T-cell (primary cell): ENCODE measurements around the gene DIPK1B. TPM values are rescaled to one million over a fixed set of nuclear protein-coding genes. Genes with fewer than 3 reads are reported as not detected.

Experiments used
- ATAC-seq, 4 experiments: fragments of 200-7000 bp in 3 of 4; fragments of 150-1000 bp in 1 of 4; cut with Tn5 transposase; replicated peaks in 1 of 4; 1 replicate in 3 of 4; 2 replicates in 1 of 4; pipeline ENCODE4 v1.10.0; 2021; ENCODE audit warnings: moderate library complexity in 3 of 4, mild to moderate bottlenecking in 2 of 4, moderate number of reproducible peaks in 1 of 4
- CTCF ChIA-PET, 2 donors: fragments of 300-600 bp; sonication (Branson Sonifier 250); formaldehyde crosslinking; loops; one replicate each; lab custom pipeline; 2022; ENCODE audit warnings: antibody characterized with exemption in 2 of 2; lab: Charles Lee
- POLR2A ChIA-PET, 2 donors: fragments of 300-600 bp; sonication (Branson Sonifier 250); formaldehyde crosslinking; loops; one replicate each; lab custom pipeline; 2022; ENCODE audit warnings: antibody characterized with exemption in 2 of 2; lab: Charles Lee
- DNase-seq, 35 experiments: peaks; one replicate each; pipeline versions ENCODE4 v3.0.0 to v3.0.0-alpha.2; 2013 to 2023
- H3K27ac ChIP-seq: one replicate; pipeline ENCODE4 v1.5.1; 2013; ENCODE audit warnings: low read length
- H3K27me3 ChIP-seq, 2 experiments: replicated peaks in 1 of 2; 1 replicate in 1 of 2; 2 replicates in 1 of 2; pipeline versions ENCODE4 v1.6.1 to v1.7.0; 2013; ENCODE audit warnings: low read length in 1 of 2, mixed read lengths in 1 of 2; ENCODE audit not compliant: control insufficient read depth in 2 of 2, insufficient read depth in 2 of 2; ENCODE audit errors: extremely low read depth in 1 of 2
- H3K36me3 ChIP-seq, 2 donors: 1 replicate in 1 of 2; 2 replicates in 1 of 2; pipeline versions ENCODE4 v1.6.1 to v1.7.0; 2013; ENCODE audit warnings: low read length in 1 of 2; ENCODE audit not compliant: control insufficient read depth in 2 of 2, insufficient read depth in 1 of 2; ENCODE audit errors: extremely low read depth in 1 of 2
- H3K4me1 ChIP-seq, 2 experiments: 1 replicate in 1 of 2; 2 replicates in 1 of 2; pipeline versions ENCODE4 v1.6.1 to v1.7.0; 2013; ENCODE audit warnings: low read length in 2 of 2, mixed read lengths in 1 of 2; ENCODE audit not compliant: insufficient read depth in 2 of 2, control insufficient read depth in 1 of 2; ENCODE audit errors: extremely low read depth in 1 of 2
- H3K4me3 ChIP-seq, 2 donors: 1 replicate in 1 of 2; 2 replicates in 1 of 2; pipeline versions ENCODE4 v1.5.1 to v1.7.0; 2013; ENCODE audit warnings: mild to moderate bottlenecking in 2 of 2, low read length in 1 of 2, moderate library complexity in 1 of 2; ENCODE audit not compliant: control insufficient read depth in 1 of 2; ENCODE audit errors: extremely low read depth in 1 of 2
- H3K9me3 ChIP-seq: 2 replicates; pipeline ENCODE4 v1.7.0; 2013
- H3K27ac Mint-ChIP-seq, 2 donors: one replicate each; pipeline ENCODE4 v1.8.0; 2020 to 2021; ENCODE audit warnings: mild to moderate bottlenecking in 2 of 2, mixed read lengths in 2 of 2
- H3K27me3 Mint-ChIP-seq, 2 donors: one replicate each; pipeline ENCODE4 v1.8.0; 2021 to 2022; ENCODE audit warnings: mixed read lengths in 2 of 2
- H3K36me3 Mint-ChIP-seq: one replicate; pipeline ENCODE4 v1.8.0; 2021; ENCODE audit warnings: mixed read lengths
- H3K4me1 Mint-ChIP-seq, 3 donors: one replicate each; pipeline ENCODE4 v1.8.0; 2020 to 2022; ENCODE audit warnings: mixed read lengths in 3 of 3, mild to moderate bottlenecking in 1 of 3
- H3K4me3 Mint-ChIP-seq, 3 donors: one replicate each; pipeline ENCODE4 v1.8.0; 2020 to 2022; ENCODE audit warnings: mild to moderate bottlenecking in 3 of 3, mixed read lengths in 3 of 3, moderate library complexity in 3 of 3
- H3K9me3 Mint-ChIP-seq, 3 donors: one replicate each; pipeline ENCODE4 v1.8.0; 2020 to 2022; ENCODE audit warnings: mixed read lengths in 3 of 3
- WGBS: methylation state at CpG from one replicate; pipeline ENCODE4 v1.1.5; 2013; ENCODE audit warnings: missing lambda C conversion rate; ENCODE audit not compliant: insufficient coverage; 5-methylcytosine and 5-hydroxymethylcytosine counted together
- total RNA-seq, 35 experiments: library from RNA in 6 of 35; stranded (reverse) in 6 of 35; fragments of 120-200 nt in 1 of 35; gene quantifications; one replicate each; pipeline versions ENCODE4 v1.2.1 to v1.2.4 and lab custom pipeline; 2013 to 2026

Gene DIPK1B
- total RNA-seq, 5 donors from 2014 or later (not counting 1 experiment from before 2014, with no cell fraction given): 0.25 to 2.1 (median 0.77) TPM

- ChIA-PET CTCF (interaction anchor here in 1 of 2 donors (1.1 kb wide), 1 partner anchor 27 kb away, joined by 4 read pairs; no protein-coding TSS in a partner anchor), POLR2A (no interaction called here)
- no peak overlapping the region for H3K27ac ChIP-seq
- no peak overlapping the region for H3K4me3 ChIP-seq
- Mint-ChIP-seq H3K27ac (no peak overlapping the region), H3K9me3 (no peaks in the 10 kb centered on the region), H3K27me3 (peaks cover 0 to 2% of the 10 kb centered on the region in 2 donors), H3K36me3 (no peaks in the 10 kb centered on the region), H3K4me3 (no peak overlapping the region), H3K4me1 (no peaks in the 10 kb centered on the region)
- H3K4me1 ChIP-seq: peaks cover 0 to 5% of the 10 kb centered on the region in 2 experiments
- H3K9me3 ChIP-seq: no peaks in the 10 kb centered on the region
- no peaks in the 10 kb centered on the region for H3K36me3 ChIP-seq
- peaks cover 0 to 43% of the 10 kb centered on the region in 2 experiments for H3K27me3 ChIP-seq
- DNase-seq (no peak), ATAC-seq (no peak)
- WGBS: 89% methylated on average over 34 of the region's 36 CpGs
Measured at GRCh38 chr9:136670576-136671253, 41.7 kb upstream of the DIPK1B start.

GRCh38 chr9:136671254-136671614 is 41.1 kb upstream of the DIPK1B start:
- Histone ChIP-seq H3K27me3 (peaks cover 0 to 43% of the 10 kb centered on the region in 2 experiments), H3K4me3 (no peak overlapping the region), H3K27ac (no peak overlapping the region), H3K9me3 (no peaks in the 10 kb centered on the region), H3K36me3 (no peaks in the 10 kb centered on the region), H3K4me1 (peaks cover 0 to 5% of the 10 kb centered on the region in 2 experiments)
- peak in 1 of 4 experiments; percentile 20 for ATAC-seq
- DNase-seq: no peak
- H3K27ac Mint-ChIP-seq: no peak overlapping the region
- ChIA-PET CTCF (interaction anchor here in 1 of 2 donors (0.6 to 1.1 kb wide), 5 partner anchors 12 to 916 kb away, joined by 3 to 5 read pairs (median 3); no protein-coding TSS in a partner anchor), POLR2A (no interaction called here)
- H3K36me3 Mint-ChIP-seq: no peaks in the 10 kb centered on the region
- 80% methylated on average over 6 of the region's 12 CpGs for WGBS
- H3K4me3 Mint-ChIP-seq: no peak overlapping the region
- peaks cover 0 to 2% of the 10 kb centered on the region in 2 donors for H3K27me3 Mint-ChIP-seq
- no peaks in the 10 kb centered on the region for H3K9me3 Mint-ChIP-seq
- no peaks in the 10 kb centered on the region for H3K4me1 Mint-ChIP-seq

- peaks cover 0 to 2% of the 10 kb centered on the region in 2 donors for H3K27me3 Mint-ChIP-seq
Measured at GRCh38 chr9:136671646-136672430, 40.5 kb upstream of the DIPK1B start.

GRCh38 chr9:136672431-136673087 is 39.8 kb upstream of the DIPK1B start:
- H3K4me3 Mint-ChIP-seq: no peak overlapping the region
- WGBS: 93% methylated on average over 3 of the region's 14 CpGs
- no peak for DNase-seq
- ChIA-PET POLR2A (no interaction called here), CTCF (interaction anchor here (0.5 to 1.2 kb wide), 2 partner anchors 21 to 66 kb away, joined by 3 to 8 read pairs; no protein-coding TSS in a partner anchor)
- no peaks in the 10 kb centered on the region for H3K9me3 Mint-ChIP-seq
- H3K36me3 ChIP-seq: peaks cover 0 to 2% of the 10 kb centered on the region in 2 donors
- peaks cover 0 to 2% of the 10 kb centered on the region in 2 donors for H3K27me3 Mint-ChIP-seq
- no peak overlapping the region for H3K4me3 ChIP-seq
- ATAC-seq: no peak
- H3K27ac ChIP-seq: no peak overlapping the region
- no peaks in the 10 kb centered on the region for H3K9me3 ChIP-seq
- peaks cover 0 to 2% of the 10 kb centered on the region in 2 experiments for H3K4me1 ChIP-seq
- H3K27ac Mint-ChIP-seq: no peak overlapping the region
- peaks cover 0 to 30% of the 10 kb centered on the region in 2 experiments for H3K27me3 ChIP-seq
- H3K36me3 Mint-ChIP-seq: no peaks in the 10 kb centered on the region
- no peaks in the 10 kb centered on the region for H3K4me1 Mint-ChIP-seq

More at GRCh38 chr9:136671646-136672430, 40.5 kb upstream of the DIPK1B start:
- POLR2A ChIA-PET: no interaction called here
- 69% methylated on average over 24 of the region's 27 CpGs for WGBS
- Mint-ChIP-seq H3K4me3 (no peak overlapping the region), H3K36me3 (no peaks in the 10 kb centered on the region), H3K9me3 (no peaks in the 10 kb centered on the region), H3K4me1 (no peaks in the 10 kb centered on the region), H3K27ac (no peak overlapping the region)
- CTCF ChIA-PET: interaction anchor here (0.5 to 1.2 kb wide), 7 partner anchors 11 to 915 kb away, joined by 3 to 8 read pairs (median 3); no protein-coding TSS in a partner anchor
- DNase-seq (peak in 20 of 35 experiments; percentile 18 to 57 (median 38)), ATAC-seq (peak; percentile 26 to 67 (median 50))
- H3K9me3 ChIP-seq: no peaks in the 10 kb centered on the region
- H3K27me3 ChIP-seq: peaks cover 0 to 37% of the 10 kb centered on the region in 2 experiments
- no peak overlapping the region for H3K27ac ChIP-seq
- H3K36me3 ChIP-seq: peaks cover 0 to 2% of the 10 kb centered on the region in 2 donors
- no peak overlapping the region for H3K4me3 ChIP-seq
- peaks cover 0 to 2% of the 10 kb centered on the region in 2 experiments for H3K4me1 ChIP-seq

GRCh38 chr9:136673088-136673974 is 39.0 kb upstream of the DIPK1B start:
- ChIA-PET CTCF (interaction anchor here in 1 of 2 donors (1.2 kb wide), 1 partner anchor 65 kb away, joined by 3 read pairs; no protein-coding TSS in a partner anchor), POLR2A (no interaction called here)
- DNase-seq (no peak), ATAC-seq (no peak)
- H3K27ac Mint-ChIP-seq: no peak overlapping the region
- no peaks in the 10 kb centered on the region for H3K4me1 Mint-ChIP-seq
- Histone ChIP-seq H3K27ac (no peak overlapping the region), H3K9me3 (no peaks in the 10 kb centered on the region), H3K27me3 (peaks cover 0 to 22% of the 10 kb centered on the region in 2 experiments), H3K4me1 (peaks cover 0 to 2% of the 10 kb centered on the region in 2 experiments), H3K36me3 (peaks cover 0 to 2% of the 10 kb centered on the region in 2 donors), H3K4me3 (no peak overlapping the region)
- no peaks in the 10 kb centered on the region for H3K36me3 Mint-ChIP-seq
- H3K9me3 Mint-ChIP-seq: no peaks in the 10 kb centered on the region
- no peak overlapping the region for H3K4me3 Mint-ChIP-seq
- WGBS: 91% methylated on average over 19 of the region's 35 CpGs
- H3K27me3 Mint-ChIP-seq: peaks cover 0 to 2% of the 10 kb centered on the region in 2 donors
